Head of caudate nucleus (tissue), 42 donors: ENCODE data around the gene SRSF2.
"Not testable (repeated sequence)": the region's sequence is repeated elsewhere in the genome, so short reads cannot be mapped to it uniquely, and the experiment has no call there.

ENCODE experiments used
- DNase-seq, 42 donors: peaks; one replicate each; pipeline versions ENCODE4 v3.0.0 to v3.0.0-alpha.2; 2020 to 2021; ENCODE audit warnings: mixed read lengths in 7 of 42
- intact Hi-C: fragments of 100-400 bp; cut with DNase I; formaldehyde crosslinking; loops from one replicate; pipeline ENCODE4 v1.15.0; 2022

SRSF2 gene, protein sequence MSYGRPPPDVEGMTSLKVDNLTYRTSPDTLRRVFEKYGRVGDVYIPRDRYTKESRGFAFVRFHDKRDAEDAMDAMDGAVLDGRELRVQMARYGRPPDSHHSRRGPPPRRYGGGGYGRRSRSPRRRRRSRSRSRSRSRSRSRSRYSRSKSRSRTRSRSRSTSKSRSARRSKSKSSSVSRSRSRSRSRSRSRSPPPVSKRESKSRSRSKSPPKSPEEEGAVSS

DNA sequence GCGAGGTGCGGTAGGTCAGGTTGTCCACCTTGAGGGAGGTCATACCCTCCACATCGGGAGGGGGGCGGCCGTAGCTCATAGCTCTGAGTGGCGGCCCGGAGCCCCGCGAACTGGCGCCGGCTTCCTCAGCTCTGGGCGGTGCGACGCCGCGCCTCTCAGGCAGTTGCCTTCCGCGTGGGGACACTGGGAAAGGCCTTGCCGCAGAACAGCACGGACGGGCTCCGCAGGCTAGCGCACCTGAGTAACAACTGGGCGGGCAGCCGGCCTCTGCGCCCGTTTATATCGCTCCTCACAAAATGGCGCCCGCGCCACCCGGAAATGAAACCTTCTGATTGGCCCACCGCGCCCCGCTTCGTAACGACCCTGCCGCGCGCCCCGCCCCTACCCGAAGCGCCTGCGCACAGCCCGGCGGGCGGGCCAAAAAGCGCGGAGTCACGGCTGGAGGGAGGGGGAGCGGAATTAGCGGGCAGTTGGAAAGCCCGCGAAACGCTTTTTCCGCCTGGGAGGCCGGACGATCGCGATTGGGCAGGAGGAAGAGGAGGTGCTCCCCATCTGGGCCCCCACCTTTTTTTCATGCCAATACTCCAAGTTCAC is at the start of gene SRSF2:
Gene SRSF2 (minus strand): TSS at position 250 of the 594 bp plus-strand sequence. CDS start 171 bp downstream, at position 79.
- intact Hi-C loops = loop anchor here (1.0 kb wide), 1 partner anchor 11 kb away; the partner anchor contains the start of genes JMJD6 and METTL23
- peak; percentile 96 to 99 (median 98) for DNase-seq

DNA sequence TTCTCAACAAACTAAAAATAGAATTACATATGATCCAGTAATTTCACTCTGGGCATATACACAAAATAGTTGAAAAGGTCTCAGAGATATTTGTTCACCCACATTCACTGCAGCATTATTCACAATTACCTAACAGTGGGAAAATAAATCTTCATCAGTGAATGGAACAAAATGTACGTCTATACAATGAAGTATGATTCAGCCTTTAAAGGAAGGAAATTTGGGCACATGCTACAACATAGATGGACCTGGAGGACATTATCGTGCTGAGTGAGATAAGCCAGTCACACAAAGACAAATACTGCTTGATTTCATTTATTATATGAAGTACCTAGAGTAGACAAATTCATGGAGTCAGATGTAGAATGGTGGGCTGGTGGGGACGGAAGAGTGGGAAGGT is 47.8 kb upstream of the SRSF2 start:
- no peak for DNase-seq
- intact Hi-C loops = no loop called here

DNA sequence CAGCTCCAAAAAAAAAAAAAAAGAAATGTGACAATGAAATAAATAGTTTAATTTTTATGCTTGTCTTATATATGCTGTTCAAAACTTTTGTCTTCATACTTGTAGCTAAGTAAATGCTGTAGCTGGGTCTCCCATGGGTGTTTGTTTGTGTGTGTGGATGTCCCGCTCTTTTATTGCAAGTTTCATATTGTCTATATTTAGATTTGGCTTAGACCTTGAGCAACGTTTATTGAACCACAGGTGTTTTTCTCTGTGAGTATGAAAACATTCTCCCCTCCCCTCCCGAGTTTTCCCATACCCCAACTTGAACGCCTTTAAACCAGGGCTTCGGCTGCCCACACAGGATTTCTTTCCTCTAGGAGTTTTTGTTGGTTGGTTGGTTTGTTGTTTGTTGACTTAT is 46.0 kb upstream of the SRSF2 start:
- no peak for DNase-seq
- intact Hi-C loops = no loop called here

DNA sequence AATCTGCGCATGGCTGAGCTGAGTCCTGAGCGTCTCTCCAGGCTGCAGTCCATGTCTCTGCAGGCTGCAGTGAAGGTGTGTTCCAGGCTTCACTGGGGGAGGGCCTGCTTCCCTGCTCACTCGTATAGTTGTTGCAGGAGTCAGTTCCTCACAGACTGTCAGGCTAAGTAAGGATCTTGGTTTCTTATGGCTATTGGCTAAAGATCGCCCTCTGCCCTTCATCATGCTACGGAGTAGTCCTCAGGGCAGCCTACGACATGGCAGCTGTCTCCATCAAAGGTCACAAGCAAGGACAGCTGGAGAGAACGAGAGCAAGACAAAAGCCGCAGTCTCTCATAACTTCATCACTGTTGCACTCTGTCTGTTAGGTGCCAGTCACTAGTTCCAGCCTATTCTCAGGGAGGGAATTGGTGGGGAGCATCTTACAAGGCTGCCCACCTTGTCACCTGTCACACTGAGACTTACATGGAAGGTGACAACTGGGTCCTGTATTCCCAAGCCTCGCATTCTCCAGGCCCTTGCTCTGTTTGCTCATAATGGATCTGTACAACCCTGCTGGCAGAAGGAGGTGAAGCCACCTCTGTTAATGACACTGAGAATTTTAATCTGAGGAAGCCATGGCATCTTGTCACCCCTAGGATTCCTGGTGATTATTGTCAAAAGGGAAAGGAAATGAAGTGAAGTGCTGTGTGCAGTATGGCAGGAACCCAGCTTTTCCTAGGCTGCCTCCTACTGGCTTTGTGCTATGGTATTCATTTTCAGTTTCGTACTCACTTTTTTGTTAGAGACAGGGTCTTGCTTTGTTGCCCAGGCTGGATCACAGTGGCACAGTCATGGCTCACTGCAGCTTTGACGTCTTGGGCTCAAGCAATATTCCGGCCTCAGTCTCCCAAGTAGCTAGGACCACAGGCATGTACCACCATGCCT is 44.2 kb upstream of the SRSF2 start:
- intact Hi-C loops = no loop called here
- no peak for DNase-seq

DNA sequence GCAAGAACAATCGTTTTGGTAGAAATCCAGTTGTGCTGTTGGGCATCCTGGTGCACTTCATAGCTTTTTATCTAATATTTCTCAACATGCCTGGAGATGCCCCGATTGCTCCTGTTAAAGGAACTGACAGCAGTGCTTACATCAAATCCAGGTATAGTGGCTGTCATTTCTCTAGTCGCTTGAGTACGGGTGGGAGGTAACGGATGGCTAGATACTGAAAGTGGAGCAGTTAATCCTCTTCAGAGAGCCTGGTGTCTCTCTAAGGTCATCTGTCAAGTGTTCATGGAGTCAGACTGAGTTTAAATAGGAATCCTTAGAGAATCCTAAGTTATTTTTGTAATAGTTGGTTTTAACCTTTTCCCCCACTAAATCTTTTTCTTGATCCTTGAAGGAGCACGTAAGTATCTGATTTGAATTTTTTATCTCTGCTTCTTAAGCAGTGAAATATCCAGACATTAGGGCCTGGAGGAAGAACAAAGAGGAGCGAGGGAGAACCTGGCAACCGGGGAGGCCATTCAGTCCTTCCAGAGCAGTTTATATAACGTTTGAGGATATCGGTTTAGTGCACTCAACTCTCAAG is 38.0 kb upstream of the SRSF2 start:
- intact Hi-C loops = no loop called here
- DNase-seq = peak in 6 of 42 donors; percentile 10 to 44 (median 29)

DNA sequence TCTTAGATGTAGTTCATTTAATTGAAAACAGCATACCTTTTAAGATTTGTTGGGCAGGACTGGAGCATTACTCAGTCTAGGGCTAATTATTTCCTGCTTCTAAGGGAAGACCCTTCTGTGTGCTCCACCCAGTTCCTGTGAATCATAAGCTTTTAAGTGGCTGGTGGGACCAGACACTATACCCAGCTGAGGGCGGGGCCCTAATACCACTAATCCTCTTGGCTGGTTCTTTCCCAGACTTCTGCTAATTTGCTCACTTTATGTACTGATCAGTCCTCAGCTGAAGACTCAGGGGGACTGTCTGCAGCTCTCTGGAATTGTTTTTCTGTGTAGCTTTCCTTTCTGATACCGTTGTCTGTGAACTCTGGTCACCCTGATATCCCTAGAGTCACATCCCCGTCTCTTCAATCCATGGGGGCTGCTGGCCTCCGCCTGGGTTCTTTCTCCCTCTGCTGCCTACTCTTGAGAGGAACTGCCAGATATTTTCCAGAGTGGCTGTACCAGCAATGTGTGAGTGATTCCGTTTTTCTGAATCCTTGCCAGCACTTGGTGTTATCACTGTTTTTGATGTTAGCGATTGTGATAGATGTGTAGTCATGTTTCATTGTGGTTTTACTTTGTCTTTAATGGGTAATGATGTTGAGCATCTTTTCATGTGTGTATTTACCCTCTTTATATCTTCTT is 35.9 kb upstream of the SRSF2 start:
- intact Hi-C loops = no loop called here
- DNase-seq = no peak

DNA sequence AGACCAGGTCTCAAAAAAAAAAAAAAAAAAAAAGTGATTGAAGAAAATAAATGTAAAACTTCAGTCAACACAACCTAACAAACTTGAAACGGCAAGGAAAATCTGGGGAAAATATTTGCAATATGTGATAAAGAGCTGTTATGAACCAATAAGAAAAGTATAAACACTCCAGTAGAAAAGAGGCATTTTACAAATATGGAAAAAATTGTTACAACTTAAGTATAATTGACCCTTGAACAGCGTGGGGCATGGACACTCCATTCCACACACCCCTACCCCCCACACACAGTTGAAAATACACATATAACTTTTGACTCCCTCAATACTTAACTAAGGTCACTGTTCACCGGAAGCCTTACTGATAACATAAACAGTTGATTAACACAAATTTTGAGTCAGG is 21.4 kb upstream of the SRSF2 start:
- intact Hi-C loops = no loop called here
- no peak for DNase-seq

DNA sequence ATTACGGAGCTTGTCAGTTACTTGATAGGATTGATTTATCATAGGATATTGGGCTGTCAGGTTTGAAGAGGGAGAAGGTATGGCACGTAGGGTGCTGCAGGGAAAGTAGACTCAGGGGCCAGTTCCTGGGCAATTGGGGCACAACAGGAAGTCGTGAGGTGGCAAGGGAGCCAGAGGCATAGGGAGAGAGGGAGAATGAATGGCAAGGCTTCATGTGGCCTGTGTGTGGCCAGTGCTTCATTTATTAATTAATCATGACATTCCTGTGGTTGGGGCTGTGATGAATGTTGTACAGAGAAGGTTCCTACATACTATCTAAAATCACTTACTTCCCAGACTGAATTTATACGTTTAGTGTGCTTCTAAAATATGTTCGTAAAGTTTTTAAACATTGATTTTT is 20.1 kb upstream of the SRSF2 start:
- intact Hi-C loops = no loop called here
- DNase-seq = no peak

DNA sequence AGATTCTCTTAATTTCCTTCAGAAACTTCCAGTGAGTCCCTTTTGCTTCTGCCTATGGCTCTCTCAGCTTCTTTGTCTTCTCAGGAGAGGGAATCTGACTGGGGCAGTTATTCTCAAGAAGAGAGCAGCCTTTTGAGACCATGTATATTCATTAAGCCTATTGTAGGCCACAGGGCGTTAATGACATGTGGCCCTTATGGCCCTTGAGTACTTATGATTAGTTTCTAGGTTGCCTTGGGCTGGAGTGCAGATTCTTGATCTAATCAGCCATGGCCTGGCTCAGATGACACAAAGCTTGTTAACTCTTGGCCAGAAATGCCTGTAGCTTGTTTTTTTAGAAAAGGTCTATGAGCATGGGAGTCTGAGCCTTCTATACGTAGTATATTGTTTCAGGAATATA is 18.2 kb upstream of the SRSF2 start:
- DNase-seq = no peak
- intact Hi-C loops = no loop called here

DNA sequence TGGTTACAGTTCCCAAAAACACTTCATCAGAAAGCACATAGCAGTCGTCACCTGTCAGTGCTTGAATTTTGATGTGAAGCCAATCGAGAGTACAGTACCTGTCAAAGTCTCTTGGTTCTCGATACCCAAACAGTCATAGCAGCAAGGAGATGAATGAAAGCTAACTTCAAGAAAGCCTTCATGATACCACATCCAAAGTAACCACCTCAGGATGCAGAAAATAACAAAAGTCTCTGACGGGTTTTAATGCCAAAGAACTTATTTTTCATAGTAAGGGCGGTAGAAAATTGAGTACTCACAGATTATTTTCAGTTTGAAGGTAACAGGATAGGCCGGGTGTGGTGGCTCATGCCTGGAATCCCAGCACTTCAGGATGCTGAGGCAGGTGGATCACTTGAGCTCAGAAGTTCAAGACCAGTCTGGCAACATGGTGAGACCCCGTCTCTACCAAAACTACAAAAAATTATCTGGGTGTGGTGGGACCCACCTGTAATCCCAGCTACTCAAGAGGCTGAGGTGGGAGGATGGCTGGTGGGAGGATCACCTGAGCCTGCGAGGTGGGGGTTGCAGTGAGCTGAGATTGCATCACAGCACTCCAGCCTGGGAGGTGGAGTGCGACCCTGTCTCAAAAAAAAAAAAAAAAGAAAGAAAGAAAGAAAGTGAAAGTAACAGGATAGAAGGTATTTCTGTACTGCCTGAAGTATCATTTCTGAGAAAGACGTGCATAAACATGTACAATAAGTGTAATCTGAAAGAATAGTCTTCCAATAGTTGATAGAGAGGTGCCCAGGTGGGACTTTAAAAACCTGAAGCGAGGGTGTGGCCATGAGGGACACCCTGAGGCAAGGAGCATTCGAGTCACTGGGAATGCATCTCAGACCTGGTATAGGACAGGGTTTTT is 16.2 kb upstream of the SRSF2 start:
- intact Hi-C loops = no loop called here
- peak in 6 of 42 donors; percentile 8 to 33 (median 17) for DNase-seq

DNA sequence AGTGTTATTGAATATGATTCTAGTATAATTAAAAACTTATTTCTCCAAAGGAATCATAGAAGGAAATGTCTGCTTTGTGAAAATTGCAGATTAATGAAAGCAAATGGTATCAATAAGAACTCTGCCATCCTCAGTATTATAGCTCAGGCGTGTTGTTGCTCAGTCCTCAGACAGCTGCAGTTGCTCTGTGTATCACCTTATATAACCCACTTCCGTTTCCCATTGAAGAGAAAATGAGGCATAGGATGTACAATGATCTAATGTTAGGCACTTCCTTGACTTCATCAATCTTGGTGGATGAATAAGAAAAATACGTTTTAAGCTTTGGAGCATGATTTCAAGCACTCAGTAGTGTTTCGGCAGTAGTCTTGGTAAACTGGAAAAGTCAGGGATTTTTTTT is 14.9 kb upstream of the SRSF2 start:
- peak in 2 of 42 donors; percentile 12 to 17 for DNase-seq
- intact Hi-C loops = no loop called here

DNA sequence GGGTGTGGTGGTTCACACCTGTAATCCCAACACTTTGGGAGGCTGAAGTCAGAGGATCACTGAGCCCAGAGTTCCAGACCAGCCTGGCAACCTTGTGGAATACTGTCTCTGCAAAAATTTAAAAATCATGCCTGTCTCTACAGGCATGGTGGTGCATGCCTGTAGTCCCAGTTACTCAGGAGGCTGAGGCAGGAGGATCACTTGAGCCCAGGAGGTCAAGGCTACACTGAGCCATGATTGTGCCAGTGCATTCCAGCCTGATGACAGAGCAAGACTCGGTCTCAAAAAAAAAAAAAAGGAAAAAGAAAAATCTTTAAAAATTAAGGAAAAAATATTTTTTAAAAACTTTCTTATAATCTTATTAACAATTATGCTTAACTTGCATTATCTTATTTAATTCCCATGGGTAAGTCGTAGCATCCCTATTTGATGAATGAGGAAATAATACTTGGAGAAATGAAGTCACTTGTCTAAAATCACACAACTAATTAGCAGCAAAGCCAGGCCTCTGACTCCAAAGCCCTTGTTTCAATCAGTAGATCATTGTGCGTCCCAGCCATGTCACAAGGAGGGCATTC is 14.4 kb upstream of the SRSF2 start:
- no peak for DNase-seq
- intact Hi-C loops = no loop called here

DNA sequence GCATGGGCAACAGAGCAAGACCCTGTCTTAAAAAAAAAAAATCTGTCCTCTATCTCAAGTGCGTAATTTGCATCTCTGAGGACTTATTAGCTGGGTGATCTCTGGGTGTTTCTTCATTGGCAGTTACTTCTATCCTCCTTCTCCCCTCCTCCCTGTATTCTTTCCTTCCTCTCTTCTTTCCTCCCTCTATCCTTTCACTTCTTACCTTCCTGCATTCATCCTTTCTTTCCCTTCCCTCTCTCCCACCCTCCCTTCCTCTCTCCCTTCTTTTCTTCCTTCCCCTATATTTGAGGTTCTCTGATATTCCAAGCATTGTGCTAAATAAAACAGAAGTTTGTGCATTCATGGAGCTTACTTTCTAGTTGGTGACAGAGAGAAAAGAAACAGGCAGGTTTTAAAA is 11.5 kb upstream of the SRSF2 start:
- intact Hi-C loops = no loop called here
- no peak for DNase-seq

DNA sequence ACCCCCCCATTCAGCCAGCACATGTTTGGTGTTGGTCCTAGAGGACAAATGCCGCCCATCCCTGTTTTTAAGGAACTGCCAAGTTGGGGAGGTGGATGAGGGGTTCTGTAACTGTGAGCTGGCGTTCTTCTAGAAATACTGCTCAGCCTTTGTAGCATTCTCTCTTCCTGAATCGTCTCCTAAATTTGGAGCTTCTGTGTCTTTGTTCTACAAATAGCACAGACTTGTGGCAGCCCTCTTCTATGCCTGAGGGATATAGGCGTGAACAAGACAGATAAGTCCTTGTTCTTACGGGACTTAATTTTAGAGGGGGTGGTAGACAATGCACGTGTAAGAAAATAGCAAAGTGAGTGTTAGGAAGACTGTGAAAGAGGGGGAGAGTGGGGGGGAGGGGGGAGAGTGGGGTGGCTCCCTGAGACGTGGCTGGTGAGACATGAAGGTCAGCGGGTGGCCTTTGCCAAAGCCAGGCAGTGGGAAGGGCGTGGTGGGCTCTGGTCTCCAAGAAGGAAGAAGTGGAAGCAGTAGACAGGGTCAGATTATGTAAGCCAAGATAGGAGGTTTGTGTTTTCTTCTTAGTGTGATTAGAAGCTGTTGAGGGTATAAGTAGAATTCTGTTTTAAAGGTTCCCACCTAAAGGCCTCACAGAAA is 10.7 kb upstream of the SRSF2 start:
- intact Hi-C loops = no loop called here
- peak in 12 of 42 donors; percentile 9 to 79 (median 34) for DNase-seq

DNA sequence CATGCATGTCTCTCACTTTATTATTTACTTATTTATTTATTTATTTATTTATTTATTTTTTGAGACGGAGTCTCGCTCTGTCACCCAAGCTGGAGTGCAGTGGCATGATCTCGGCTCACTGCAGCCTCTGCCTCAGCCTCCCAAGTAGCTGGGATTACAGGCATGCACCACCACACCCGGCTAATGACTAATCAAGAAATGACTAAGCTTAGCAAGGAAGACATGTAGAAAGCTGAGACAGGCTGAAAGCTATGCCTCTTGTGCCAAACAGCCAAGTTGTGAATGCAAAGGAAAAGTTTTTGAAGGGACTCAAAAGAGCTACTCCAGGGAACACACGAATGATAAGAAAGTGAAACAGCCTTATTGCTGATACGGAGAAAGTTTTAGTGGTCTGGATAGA is 8.7 kb upstream of the SRSF2 start:
- DNase-seq, intact Hi-C loops: not testable (repeated sequence)

DNA sequence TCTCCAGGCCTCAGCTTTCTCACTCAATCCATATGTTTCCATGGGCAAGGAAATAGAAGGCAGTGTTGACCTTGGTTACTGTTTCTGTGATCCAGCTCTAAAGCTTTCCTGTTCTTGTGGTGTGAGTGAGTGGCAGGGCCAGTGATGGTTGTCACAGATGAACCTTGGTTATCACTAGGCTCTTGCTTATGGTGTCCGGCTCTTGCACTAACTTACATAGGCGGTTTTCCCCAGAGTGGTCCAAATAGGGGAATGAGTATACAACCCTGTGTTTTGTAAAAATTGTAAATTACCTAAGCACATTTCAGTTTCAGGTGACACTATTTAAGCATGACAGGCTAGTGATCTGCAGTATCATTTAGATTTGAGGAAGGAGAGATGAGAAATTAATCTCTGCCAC is 7.6 kb upstream of the SRSF2 start:
- intact Hi-C loops = no loop called here
- no peak for DNase-seq

DNA sequence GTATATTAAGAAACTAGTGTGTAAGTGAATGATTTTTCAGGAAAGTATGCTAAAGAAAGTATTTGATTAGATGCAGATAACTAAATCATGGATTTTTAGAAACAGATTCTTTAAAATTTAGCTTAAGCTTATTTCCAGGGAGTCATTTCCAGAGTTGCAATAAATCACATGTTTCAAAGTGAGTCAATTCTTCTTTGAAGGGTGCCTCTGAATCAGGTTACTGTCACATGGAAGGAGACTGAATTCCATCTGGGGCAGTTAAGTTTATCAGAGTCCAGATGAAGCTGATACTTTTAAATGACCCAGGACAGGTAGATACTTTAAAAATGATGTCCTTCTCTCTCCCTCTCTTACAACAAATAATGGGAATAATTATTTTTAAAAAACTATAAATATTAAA is 5.8 kb upstream of the SRSF2 start:
- no peak for DNase-seq
- intact Hi-C loops = no loop called here
